ENCODE results near the gene HRH2. TPM values are rescaled to one million over a fixed set of nuclear protein-coding genes. Genes with fewer than 3 reads are reported as not detected.

Gene HRH2
- total and polyA plus RNA-seq, 7 donors, result 0.17 to 7.0 (median 0.51) TPM

- TF ChIP-seq, protein P1, sequence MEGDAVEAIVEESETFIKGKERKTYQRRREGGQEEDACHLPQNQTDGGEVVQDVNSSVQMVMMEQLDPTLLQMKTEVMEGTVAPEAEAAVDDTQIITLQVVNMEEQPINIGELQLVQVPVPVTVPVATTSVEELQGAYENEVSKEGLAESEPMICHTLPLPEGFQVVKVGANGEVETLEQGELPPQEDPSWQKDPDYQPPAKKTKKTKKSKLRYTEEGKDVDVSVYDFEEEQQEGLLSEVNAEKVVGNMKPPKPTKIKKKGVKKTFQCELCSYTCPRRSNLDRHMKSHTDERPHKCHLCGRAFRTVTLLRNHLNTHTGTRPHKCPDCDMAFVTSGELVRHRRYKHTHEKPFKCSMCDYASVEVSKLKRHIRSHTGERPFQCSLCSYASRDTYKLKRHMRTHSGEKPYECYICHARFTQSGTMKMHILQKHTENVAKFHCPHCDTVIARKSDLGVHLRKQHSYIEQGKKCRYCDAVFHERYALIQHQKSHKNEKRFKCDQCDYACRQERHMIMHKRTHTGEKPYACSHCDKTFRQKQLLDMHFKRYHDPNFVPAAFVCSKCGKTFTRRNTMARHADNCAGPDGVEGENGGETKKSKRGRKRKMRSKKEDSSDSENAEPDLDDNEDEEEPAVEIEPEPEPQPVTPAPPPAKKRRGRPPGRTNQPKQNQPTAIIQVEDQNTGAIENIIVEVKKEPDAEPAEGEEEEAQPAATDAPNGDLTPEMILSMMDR (IDR thresholded peaks at IDR 0.05), result no peak
- no peaks in the 10 kb centered on the region for H3K9me3 ChIP-seq
- no peaks in the 10 kb centered on the region for H3K36me3 ChIP-seq (ENCODE audit: insufficient read depth in 1 of 2, low read depth in 1 of 2)
- DNase-seq, result no peak
- no peaks in the 10 kb centered on the region for H3K4me1 ChIP-seq
- 76 to 87% (median 81%) methylated on average over 5 of the region's 5 CpGs for WGBS, 3 donors
- no peak for ATAC-seq
- intact Hi-C loops (cut with DNase I), result no loop called here
- no peak overlapping the region for H3K27ac ChIP-seq
- H3K4me3 ChIP-seq, result no peak overlapping the region
- peaks cover 0 to 15% (median 10%) of the 10 kb centered on the region in 3 donors for H3K27me3 ChIP-seq (ENCODE audit: insufficient read depth in 3 of 3, low read length in 2 of 3)
Observed at GRCh38 chr5:175740014-175740413, 82.1 kb downstream of the HRH2 start.

- H3K4me3 ChIP-seq, result no peak overlapping the region
- TF ChIP-seq, protein P1 (IDR thresholded peaks at IDR 0.05), result no peak
- intact Hi-C loops (cut with DNase I), result no loop called here
- H3K36me3 ChIP-seq (ENCODE audit: insufficient read depth in 1 of 2, low read depth in 1 of 2), result no peaks in the 10 kb centered on the region
- H3K27me3 ChIP-seq (ENCODE audit: insufficient read depth in 3 of 3, low read length in 2 of 3), result peaks cover 0 to 12% (median 12%) of the 10 kb centered on the region in 3 donors
- H3K4me1 ChIP-seq, result no peaks in the 10 kb centered on the region
- H3K9me3 ChIP-seq, result no peaks in the 10 kb centered on the region
- ATAC-seq (no peak), DNase-seq (no peak)
- WGBS, 3 donors, result 53 to 67% (median 53%) methylated on average over 3 of the region's 3 CpGs
- H3K27ac ChIP-seq, result no peak overlapping the region
Observed at GRCh38 chr5:175741556-175741955, 83.7 kb downstream of the HRH2 start.

- peaks cover 0 to 14% (median 8%) of the 10 kb centered on the region in 3 donors for H3K27me3 ChIP-seq (ENCODE audit: insufficient read depth in 3 of 3, low read length in 2 of 3)
- intact Hi-C loops (cut with DNase I), result no loop called here
Observed at GRCh38 chr5:175742290-175742994, 84.6 kb downstream of the HRH2 start.

GRCh38 chr5:175743676-175744210 is 85.9 kb downstream of the HRH2 start:
- intact Hi-C loops (cut with DNase I), result no loop called here
- no peaks in the 10 kb centered on the region for H3K36me3 ChIP-seq (ENCODE audit: insufficient read depth in 1 of 2, low read depth in 1 of 2)
- DNase-seq, result no peak
- TF ChIP-seq, protein P1 (IDR thresholded peaks at IDR 0.05), result no peak
- WGBS, 3 donors, result 70 to 75% (median 74%) methylated on average over 1 of the region's 1 CpG
- H3K4me1 ChIP-seq, result no peaks in the 10 kb centered on the region
- ATAC-seq, result no peak
- H3K27ac ChIP-seq, result no peak overlapping the region
- no peak overlapping the region for H3K4me3 ChIP-seq
- no peaks in the 10 kb centered on the region for H3K9me3 ChIP-seq
- H3K27me3 ChIP-seq (ENCODE audit: insufficient read depth in 3 of 3, low read length in 2 of 3), result peaks cover 0 to 11% (median 8%) of the 10 kb centered on the region in 3 donors

More at GRCh38 chr5:175742290-175742994, 84.6 kb downstream of the HRH2 start:
- Histone ChIP-seq H3K36me3 (ENCODE audit: insufficient read depth in 1 of 2, low read depth in 1 of 2) (no peaks in the 10 kb centered on the region), H3K4me1 (no peaks in the 10 kb centered on the region), H3K4me3 (no peak overlapping the region), H3K9me3 (no peaks in the 10 kb centered on the region), H3K27ac (no peak overlapping the region)
- TF ChIP-seq, protein P1 (IDR thresholded peaks at IDR 0.05), result no peak
- WGBS, 3 donors, result 72 to 75% (median 72%) methylated on average over 10 of the region's 10 CpGs
- ATAC-seq (no peak), DNase-seq (no peak)

Data from psoas muscle (tissue), 8 donors.